Activated CD4-positive, alpha-beta memory T cell treated with anti-CD3 and anti-CD28 coated beads, Interleukin-2, amount 10 ng/mL, durations not matched to agents 7 days and 5 days (primary cell): ENCODE measurements around the gene IRF3. TPM values are rescaled to one million over a fixed set of nuclear protein-coding genes. Genes with fewer than 3 reads are reported as not detected.
A peak's percentile ranks its signal among the peaks of the same experiment; 100 is the strongest.

Experiments used
- CTCF ChIA-PET: fragments of 350-600 bp; sonication (Branson Sonifier 250); formaldehyde crosslinking; loops from one replicate; lab custom pipeline; 2021; ENCODE audit warnings: antibody characterized with exemption, inconsistent platforms; lab: Charles Lee
- POLR2A ChIA-PET: fragments of 350-600 bp; sonication (Branson Sonifier 250); formaldehyde crosslinking; loops from one replicate; lab custom pipeline; 2021; ENCODE audit warnings: antibody characterized with exemption; lab: Charles Lee
- DNase-seq: peaks from one replicate; pipeline ENCODE4 v3.0.0-alpha.2; 2020
- H3K27ac Mint-ChIP-seq: one replicate; pipeline ENCODE4 v1.8.0; 2021; ENCODE audit warnings: mild to moderate bottlenecking, mixed read lengths
- H3K27me3 Mint-ChIP-seq: one replicate; pipeline ENCODE4 v1.8.0; 2021; ENCODE audit warnings: mixed read lengths
- H3K36me3 Mint-ChIP-seq: one replicate; pipeline ENCODE4 v1.8.0; 2021; ENCODE audit warnings: low read depth, mixed read lengths
- H3K4me1 Mint-ChIP-seq: one replicate; pipeline ENCODE4 v1.8.0; 2021; ENCODE audit warnings: mixed read lengths
- H3K4me3 Mint-ChIP-seq: one replicate; pipeline ENCODE4 v1.8.0; 2021; ENCODE audit warnings: mild to moderate bottlenecking, mixed read lengths
- H3K9me3 Mint-ChIP-seq: one replicate; pipeline ENCODE4 v1.8.0; 2021; ENCODE audit warnings: mixed read lengths
- total RNA-seq, 2 experiments: library from RNA; stranded (reverse); gene quantifications; one replicate each; pipeline ENCODE4 v1.2.3, GENCODE V29; 2021

IRF3 gene
- total RNA-seq, 2 experiments from 2014 or later = 163 to 174 TPM

- H3K4me3 Mint-ChIP-seq = no peak overlapping the region
- POLR2A ChIA-PET = interaction anchor here (1.6 kb wide), 1 partner anchor 9 kb away, joined by 4 read pairs; no protein-coding TSS in a partner anchor
- CTCF ChIA-PET = interaction anchor here (0.7 to 1.3 kb wide), 3 partner anchors 33 to 181 kb away, joined by 3 to 4 read pairs (median 3); partner anchors contain the start of gene RRAS
- no peaks in the 10 kb centered on the region for H3K27me3 Mint-ChIP-seq
- H3K27ac Mint-ChIP-seq = peak overlapping the region; percentile 31
- no peaks in the 10 kb centered on the region for H3K9me3 Mint-ChIP-seq
- H3K36me3 Mint-ChIP-seq = peaks cover 46% of the 10 kb centered on the region
- DNase-seq = peak; percentile 36
- peaks cover 37% of the 10 kb centered on the region for H3K4me1 Mint-ChIP-seq
These were observed 18.8 kb upstream of the IRF3 start for GRCh38 chr19:49684251-49684982.

GRCh38 chr19:49683814-49684250 lies 18.2 kb upstream of the IRF3 start:
- CTCF ChIA-PET = interaction anchor here (0.7 to 1.3 kb wide), 3 partner anchors 34 to 181 kb away, joined by 3 to 4 read pairs (median 3); partner anchors contain the start of gene RRAS

GRCh38 chr19:49682274-49682673 lies 16.6 kb upstream of the IRF3 start:
- Mint-ChIP-seq H3K36me3 (peaks cover 38% of the 10 kb centered on the region), H3K9me3 (no peaks in the 10 kb centered on the region), H3K4me1 (peaks cover 35% of the 10 kb centered on the region), H3K4me3 (no peak overlapping the region), H3K27me3 (no peaks in the 10 kb centered on the region), H3K27ac (peak overlapping the region; percentile 78)
- ChIA-PET POLR2A (no interaction called here), CTCF (no interaction called here)
- no peak for DNase-seq

More at GRCh38 chr19:49683814-49684250, 18.2 kb upstream of the IRF3 start:
- Mint-ChIP-seq H3K4me1 (peaks cover 36% of the 10 kb centered on the region), H3K27ac (peak overlapping the region; percentile 31), H3K27me3 (no peaks in the 10 kb centered on the region), H3K9me3 (no peaks in the 10 kb centered on the region), H3K36me3 (peaks cover 46% of the 10 kb centered on the region), H3K4me3 (no peak overlapping the region)
- POLR2A ChIA-PET = interaction anchor here (1.6 kb wide), 1 partner anchor 8 kb away, joined by 4 read pairs; no protein-coding TSS in a partner anchor
- no peak for DNase-seq

- H3K4me1 Mint-ChIP-seq = peaks cover 35% of the 10 kb centered on the region
- ChIA-PET POLR2A (no interaction called here), CTCF (interaction anchor here (1.1 to 1.5 kb wide), 4 partner anchors 17 to 133 kb away, joined by 3 to 9 read pairs (median 8); no protein-coding TSS in a partner anchor)
- H3K4me3 Mint-ChIP-seq = no peak overlapping the region
- peaks cover 35% of the 10 kb centered on the region for H3K36me3 Mint-ChIP-seq
- H3K27me3 Mint-ChIP-seq = no peaks in the 10 kb centered on the region
- H3K9me3 Mint-ChIP-seq = no peaks in the 10 kb centered on the region
- no peak for DNase-seq
- peak overlapping the region; percentile 78 for H3K27ac Mint-ChIP-seq
These were observed 16.2 kb upstream of the IRF3 start for GRCh38 chr19:49681830-49682229.

- peaks cover 40% of the 10 kb centered on the region for H3K4me1 Mint-ChIP-seq
- H3K36me3 Mint-ChIP-seq = peaks cover 32% of the 10 kb centered on the region
- peak overlapping the region; percentile 10 for H3K4me3 Mint-ChIP-seq
- H3K27ac Mint-ChIP-seq = peak overlapping the region; percentile 44
- POLR2A ChIA-PET = interaction anchor here (0.9 to 1.3 kb wide), 3 partner anchors 110 to 181 kb away, joined by 3 to 5 read pairs (median 4); no protein-coding TSS in a partner anchor
- H3K27me3 Mint-ChIP-seq = no peaks in the 10 kb centered on the region
- H3K9me3 Mint-ChIP-seq = no peaks in the 10 kb centered on the region
- CTCF ChIA-PET = interaction anchor here (0.6 to 6.8 kb wide), 23 partner anchors 7 to 226 kb away, joined by 3 to 61 read pairs (median 3); partner anchors contain the start of genes AP2A1, CPT1C and RRAS
- DNase-seq = peak; percentile 93
These were observed 15.0 kb upstream of the IRF3 start for GRCh38 chr19:49680421-49681351.

- ChIA-PET POLR2A (interaction anchor here (1.3 to 5.5 kb wide), 6 partner anchors 10 to 177 kb away, joined by 4 to 73 read pairs (median 5); partner anchors contain the start of genes BCL2L12, IRF3, RRAS and SCAF1), CTCF (interaction anchor here (0.6 to 6.8 kb wide), 5 partner anchors 8 to 176 kb away, joined by 3 to 61 read pairs (median 4); no protein-coding TSS in a partner anchor)
- Mint-ChIP-seq H3K4me1 (peaks cover 40% of the 10 kb centered on the region), H3K27me3 (no peaks in the 10 kb centered on the region), H3K4me3 (peak overlapping the region; percentile 4), H3K9me3 (no peaks in the 10 kb centered on the region), H3K36me3 (peaks cover 24% of the 10 kb centered on the region), H3K27ac (peak overlapping the region; percentile 47)
- DNase-seq = no peak
These were observed 14.2 kb upstream of the IRF3 start for GRCh38 chr19:49679771-49680413.

- peak overlapping the region; percentile 92 for H3K27ac Mint-ChIP-seq
- no peaks in the 10 kb centered on the region for H3K27me3 Mint-ChIP-seq
- POLR2A ChIA-PET = interaction anchor here (1.1 to 5.5 kb wide), 8 partner anchors 11 to 186 kb away, joined by 4 to 73 read pairs (median 10); partner anchors contain the start of genes BCL2L12, IRF3, NOSIP and RPS11
- H3K4me1 Mint-ChIP-seq = peaks cover 40% of the 10 kb centered on the region
- H3K4me3 Mint-ChIP-seq = peak overlapping the region; percentile 13
- CTCF ChIA-PET = interaction anchor here (0.7 to 9.1 kb wide), 9 partner anchors 8 to 208 kb away, joined by 3 to 90 read pairs (median 3); partner anchors contain the start of genes RRAS and SCAF1
- no peak for DNase-seq
- H3K9me3 Mint-ChIP-seq = no peaks in the 10 kb centered on the region
- H3K36me3 Mint-ChIP-seq = peaks cover 20% of the 10 kb centered on the region
These were observed 13.5 kb upstream of the IRF3 start for GRCh38 chr19:49678985-49679770.

- POLR2A ChIA-PET = interaction anchor here (1.1 to 5.5 kb wide), 12 partner anchors 12 to 225 kb away, joined by 3 to 73 read pairs (median 8); partner anchors contain the start of genes ALDH16A1, BCL2L12, FLT3LG and IRF3
- Mint-ChIP-seq H3K36me3 (peaks cover 17% of the 10 kb centered on the region), H3K9me3 (no peaks in the 10 kb centered on the region), H3K27ac (peak overlapping the region; percentile 92), H3K4me1 (peaks cover 44% of the 10 kb centered on the region), H3K27me3 (no peaks in the 10 kb centered on the region), H3K4me3 (peak overlapping the region; percentile 90)
- CTCF ChIA-PET = interaction anchor here (0.6 to 9.1 kb wide), 13 partner anchors 9 to 771 kb away, joined by 3 to 90 read pairs (median 3); partner anchors contain the start of genes AP2A1, BCL2L12, IRF3 and RRAS
- peak; percentile 84 for DNase-seq
These were observed 12.4 kb upstream of the IRF3 start for GRCh38 chr19:49677901-49678674.

- no peak for DNase-seq
- Mint-ChIP-seq H3K9me3 (no peaks in the 10 kb centered on the region), H3K4me1 (peaks cover 43% of the 10 kb centered on the region), H3K36me3 (peaks cover 17% of the 10 kb centered on the region), H3K27me3 (no peaks in the 10 kb centered on the region), H3K27ac (peak within 1 kb of the TSS; percentile 92), H3K4me3 (peak within 1 kb of the TSS; percentile 90)
- ChIA-PET CTCF (interaction anchor here (0.6 to 9.1 kb wide), 12 partner anchors 13 to 770 kb away, joined by 3 to 90 read pairs (median 6); partner anchors contain the start of genes AP2A1, BCL2L12, FLT3LG and IRF3), POLR2A (interaction anchor here (1.0 to 5.5 kb wide), 17 partner anchors 12 to 226 kb away, joined by 3 to 73 read pairs (median 6); partner anchors contain the start of genes ALDH16A1, BCL2L12, FLT3LG and IRF3)
These were observed 11.7 kb upstream of the IRF3 start, which contains the start of gene PRMT1 for GRCh38 chr19:49677231-49677900. PRMT1 (plus strand) TSS chr19:49677271; CDS start chr19:49677281, 10 bp downstream.
